Measurements from ENCODE around the gene CEP55.
A peak's percentile ranks its signal among the peaks of the same experiment; 100 is the strongest.

CEP55 gene

GRCh38 chr10:93469454-93469853, 27.0 kb upstream of the CEP55 start:
- no peak for DNase-seq (ENCODE audit: low spot score)

GRCh38 chr10:93471110-93471651, 25.2 kb upstream of the CEP55 start:
- DNase-seq (ENCODE audit: low spot score) = no peak

DNA sequence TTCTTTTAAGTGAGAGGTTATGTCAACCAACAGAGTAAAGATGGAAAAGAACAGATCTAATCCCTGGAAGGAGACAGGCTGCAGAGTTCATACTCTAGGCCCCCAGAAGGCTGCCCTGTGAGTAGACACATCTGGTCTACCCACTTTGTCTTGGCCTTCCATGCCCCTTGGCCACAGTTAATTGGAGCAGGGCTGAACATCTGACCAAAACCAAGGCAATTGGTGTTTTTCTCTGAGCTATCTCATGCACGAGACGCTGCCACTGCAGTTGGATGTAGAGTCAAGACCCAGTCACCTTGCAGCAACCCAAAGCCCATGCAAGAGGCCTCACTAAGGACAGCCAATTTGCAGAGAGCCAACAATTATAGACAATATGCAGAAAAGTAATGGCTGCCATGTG, 23.3 kb upstream of the CEP55 start:
- DNase-seq (ENCODE audit: low spot score) = no peak

DNA sequence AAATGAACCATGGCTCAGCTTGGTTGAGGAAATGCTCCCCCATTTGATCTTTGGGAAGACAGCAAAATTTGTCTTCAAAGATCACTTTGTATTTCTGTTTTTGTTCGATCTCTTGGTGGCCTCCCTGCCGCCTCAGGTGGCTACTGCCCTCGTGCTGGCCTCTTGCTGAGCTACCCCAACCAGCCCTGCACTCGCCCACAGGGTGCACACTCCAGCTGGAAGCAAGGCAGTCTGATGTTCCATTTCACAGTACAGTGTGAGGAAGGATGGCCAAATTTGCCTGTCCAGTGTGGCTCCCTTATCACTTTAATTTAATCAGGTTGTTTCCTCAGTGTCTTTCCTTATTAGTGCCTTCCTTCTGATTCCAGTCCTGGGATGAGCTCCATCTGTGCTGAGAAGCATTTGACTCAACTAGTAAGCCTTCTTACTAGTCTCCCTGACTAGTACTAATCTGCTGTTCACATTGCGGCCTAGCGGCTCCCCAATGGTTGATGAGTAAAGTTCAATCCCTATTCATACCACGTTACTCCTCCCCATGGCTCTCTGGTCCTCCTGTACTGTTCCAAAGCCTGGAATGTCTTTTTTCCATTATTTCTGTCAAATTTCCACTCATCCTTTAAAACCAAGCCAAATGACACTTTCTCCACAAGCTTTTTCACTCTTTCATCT, 22.5 kb upstream of the CEP55 start:
- DNase-seq (ENCODE audit: low spot score) = no peak

GRCh38 chr10:93475227-93475626, 21.2 kb upstream of the CEP55 start:
- DNase-seq (ENCODE audit: low spot score) = no peak

DNA sequence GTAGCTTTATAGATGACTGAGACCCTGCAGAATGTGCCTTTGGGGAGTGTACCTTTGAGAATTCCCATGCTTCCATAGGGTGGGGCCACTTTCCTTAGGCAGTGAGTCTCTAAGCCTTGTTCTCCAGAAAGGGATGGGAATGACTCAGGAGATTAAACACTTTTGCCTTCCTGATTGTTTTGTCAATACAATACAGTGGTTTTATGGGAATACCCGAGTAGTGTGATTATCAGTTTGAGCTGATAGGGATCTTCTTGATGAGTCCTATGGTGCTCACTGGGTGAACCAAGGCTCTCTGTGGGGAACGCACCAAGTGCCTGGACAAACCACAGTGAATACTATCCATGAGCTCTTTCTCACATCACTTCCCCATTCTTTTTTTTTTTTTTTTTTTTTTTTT, 20.5 kb upstream of the CEP55 start:
- DNase-seq (ENCODE audit: low spot score) = no peak

GRCh38 chr10:93476756-93477155, 19.7 kb upstream of the CEP55 start:
- no peak for DNase-seq (ENCODE audit: low spot score)

- no peak for DNase-seq (ENCODE audit: low spot score)
Observed at GRCh38 chr10:93478873-93479272, 17.5 kb upstream of the CEP55 start.

- DNase-seq (ENCODE audit: low spot score) = no peak
Observed at GRCh38 chr10:93481637-93482144, 14.7 kb upstream of the CEP55 start.

GRCh38 chr10:93482145-93482834, 14.1 kb upstream of the CEP55 start, which contains the start of gene MYOF:
MYOF (minus strand) TSS chr10:93482334; CDS start chr10:93482194, 140 bp downstream.
- DNase-seq (ENCODE audit: low spot score) = peak; percentile 58

DNA sequence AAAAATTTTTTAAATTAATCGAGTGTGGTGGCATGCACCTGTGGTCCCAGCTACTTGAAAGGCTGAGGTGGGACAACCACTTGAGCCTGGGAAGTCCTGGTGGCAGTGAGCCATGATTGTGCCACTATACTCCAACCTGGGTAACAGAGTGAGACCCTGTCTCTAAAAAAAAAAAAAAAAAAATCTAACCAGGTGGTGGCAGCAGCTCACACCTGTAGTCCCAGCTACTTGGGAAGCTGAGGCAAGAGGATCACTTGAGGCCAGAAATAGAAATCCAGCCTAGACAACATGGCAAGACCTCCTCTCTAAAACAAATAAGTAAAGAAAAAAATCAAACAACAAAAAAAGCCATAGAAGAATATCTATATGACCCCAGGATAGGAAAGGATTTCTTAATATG, 10.7 kb upstream of the CEP55 start:
- DNase-seq (ENCODE audit: low spot score) = no peak

GRCh38 chr10:93488956-93489528, 7.4 kb upstream of the CEP55 start:
- no peak for DNase-seq (ENCODE audit: low spot score)

- DNase-seq (ENCODE audit: low spot score) = no peak
Observed at GRCh38 chr10:93491602-93492121, 4.8 kb upstream of the CEP55 start.

DNA sequence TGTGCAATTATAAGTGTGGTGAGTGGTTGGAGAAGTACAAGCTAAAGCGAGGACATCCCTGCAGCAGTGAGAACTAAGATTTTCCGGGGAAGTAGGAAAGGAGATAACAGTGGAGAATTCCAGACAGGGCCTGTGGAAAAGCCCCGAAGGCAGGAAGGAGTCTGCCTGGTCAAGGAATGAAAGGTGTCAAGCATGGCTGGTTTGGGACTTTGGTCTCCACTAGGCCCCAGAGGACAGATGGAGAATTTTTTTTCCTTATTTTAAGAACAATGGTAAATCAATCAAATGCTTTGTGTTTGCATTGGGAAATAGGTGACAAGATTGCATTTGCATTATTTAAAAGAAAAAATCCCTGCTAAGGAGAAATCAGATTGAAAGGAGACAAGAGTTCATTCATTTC, 3.2 kb upstream of the CEP55 start:
- no peak for DNase-seq (ENCODE audit: low spot score)

DNA sequence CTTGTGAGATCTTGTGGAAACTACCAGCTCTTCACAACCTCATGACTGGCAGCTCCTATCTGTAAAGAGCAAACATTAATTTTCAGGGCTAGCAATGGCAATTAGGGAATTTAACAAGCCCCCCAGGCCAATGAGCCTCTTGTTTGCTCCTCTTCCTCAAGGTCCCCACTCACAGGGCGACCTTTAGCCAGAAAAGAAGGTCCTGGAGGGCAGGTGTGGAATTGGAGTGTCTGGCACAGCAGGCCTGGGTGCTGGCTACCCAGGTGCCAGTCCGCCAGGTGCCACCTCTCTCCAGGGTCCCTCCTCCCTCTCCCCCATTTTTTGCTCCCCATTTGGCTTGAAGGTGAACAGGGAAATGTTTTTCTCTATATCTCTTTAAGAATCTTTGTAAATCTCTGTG, 1.9 kb upstream of the CEP55 start:
- DNase-seq (ENCODE audit: low spot score) = no peak

GRCh38 chr10:93495654-93496321, 624 bp upstream of the CEP55 start:
- DNase-seq (ENCODE audit: low spot score) = no peak

DNA sequence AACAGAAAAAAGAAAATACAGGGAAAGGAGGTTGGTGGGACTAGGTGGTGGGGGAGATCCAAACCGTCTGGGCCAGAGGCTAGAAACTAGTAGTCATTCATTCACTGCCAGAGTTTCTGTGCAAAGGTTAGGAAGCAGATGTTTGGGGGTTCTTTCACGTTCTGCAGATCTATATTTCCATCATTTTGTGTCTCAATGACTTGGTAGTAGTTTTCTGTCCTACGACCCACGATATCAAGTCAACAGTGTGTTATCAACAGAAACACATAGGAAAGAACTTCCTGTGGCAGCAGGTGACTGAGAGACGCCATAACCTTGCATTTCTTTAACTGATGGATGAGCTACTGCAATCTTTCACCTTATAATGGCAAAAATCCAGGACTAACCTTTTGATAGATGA, 1.8 kb downstream of the CEP55 start:
- no peak for DNase-seq (ENCODE audit: low spot score)

- no peak for DNase-seq (ENCODE audit: low spot score)
Observed at GRCh38 chr10:93501650-93502049, 5.2 kb downstream of the CEP55 start.

- DNase-seq (ENCODE audit: low spot score) = no peak
Observed at GRCh38 chr10:93503075-93503474, 6.7 kb downstream of the CEP55 start.

GRCh38 chr10:93505075-93505474, 8.7 kb downstream of the CEP55 start:
- no peak for DNase-seq (ENCODE audit: low spot score)

DNA sequence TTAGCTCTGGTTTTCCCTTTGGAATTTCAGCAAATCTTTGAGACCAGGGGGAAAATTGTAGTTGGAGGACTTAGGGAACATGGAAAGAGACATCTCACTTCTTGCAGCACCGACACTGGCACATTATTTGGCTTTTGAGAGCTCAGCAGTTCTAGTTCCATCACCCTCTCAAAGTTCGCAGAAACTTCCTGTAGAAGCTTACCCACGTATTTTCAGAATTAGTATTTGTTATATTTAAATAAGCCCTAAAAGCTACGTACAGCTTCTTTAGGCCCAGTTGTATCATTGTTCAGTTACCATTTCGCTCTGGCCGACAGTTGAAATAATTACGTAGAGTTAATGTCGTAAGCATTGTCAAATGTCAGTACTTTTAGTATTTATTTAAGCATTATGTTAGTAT, 13.4 kb downstream of the CEP55 start:
- DNase-seq (ENCODE audit: low spot score) = no peak

DNA sequence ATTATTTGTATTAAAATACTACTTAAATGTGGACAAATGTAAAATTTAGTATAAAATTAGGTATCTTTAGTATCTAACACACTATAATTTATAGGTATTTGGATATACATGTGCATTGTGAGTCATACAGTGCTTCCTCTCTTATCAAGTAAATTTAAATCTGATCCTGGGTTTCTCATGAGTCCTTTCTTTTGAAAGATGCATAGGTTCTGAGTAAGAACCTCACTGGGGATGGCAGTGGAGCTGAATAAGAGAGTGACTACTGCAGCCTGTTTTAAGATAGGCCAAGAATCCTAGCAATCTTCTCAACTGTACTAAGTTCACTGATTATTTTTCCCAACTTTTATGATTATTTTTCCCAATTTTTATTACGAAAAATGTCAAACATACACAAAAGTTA, 16.2 kb downstream of the CEP55 start:
- DNase-seq (ENCODE audit: low spot score) = no peak

Measured in globus pallidus (tissue), 1 donor.